ENCODE results near the gene LAMC3.
"Not testable (repeated sequence)": the region's sequence is repeated elsewhere in the genome, so short reads cannot be mapped to it uniquely, and the experiment has no call there.

LAMC3 gene

DNA sequence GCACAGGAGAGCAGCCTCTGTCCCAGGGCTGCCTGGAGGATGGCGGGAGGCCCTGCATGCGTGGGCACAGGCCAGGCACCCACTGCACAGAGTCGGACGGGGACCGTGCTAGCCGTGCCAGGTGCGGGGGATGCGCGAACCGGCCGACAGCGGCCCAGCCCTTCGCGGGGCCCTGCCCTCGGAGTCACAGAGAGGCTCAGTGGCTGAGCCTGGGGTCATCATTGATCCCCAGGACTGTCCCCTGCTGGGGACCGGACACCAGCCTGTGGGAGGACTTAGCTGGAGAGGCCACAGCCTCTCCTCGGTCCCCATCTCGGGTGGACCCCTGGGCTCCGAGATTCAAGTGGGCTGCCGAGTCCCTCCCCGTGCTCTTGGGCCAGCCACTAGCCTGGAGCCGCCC, 19.1 kb upstream of the LAMC3 start:
- no peak overlapping the region for H3K4me3 ChIP-seq (ENCODE audit: low read length)
- DNase-seq (ENCODE audit: low read depth, low spot score): no peak

DNA sequence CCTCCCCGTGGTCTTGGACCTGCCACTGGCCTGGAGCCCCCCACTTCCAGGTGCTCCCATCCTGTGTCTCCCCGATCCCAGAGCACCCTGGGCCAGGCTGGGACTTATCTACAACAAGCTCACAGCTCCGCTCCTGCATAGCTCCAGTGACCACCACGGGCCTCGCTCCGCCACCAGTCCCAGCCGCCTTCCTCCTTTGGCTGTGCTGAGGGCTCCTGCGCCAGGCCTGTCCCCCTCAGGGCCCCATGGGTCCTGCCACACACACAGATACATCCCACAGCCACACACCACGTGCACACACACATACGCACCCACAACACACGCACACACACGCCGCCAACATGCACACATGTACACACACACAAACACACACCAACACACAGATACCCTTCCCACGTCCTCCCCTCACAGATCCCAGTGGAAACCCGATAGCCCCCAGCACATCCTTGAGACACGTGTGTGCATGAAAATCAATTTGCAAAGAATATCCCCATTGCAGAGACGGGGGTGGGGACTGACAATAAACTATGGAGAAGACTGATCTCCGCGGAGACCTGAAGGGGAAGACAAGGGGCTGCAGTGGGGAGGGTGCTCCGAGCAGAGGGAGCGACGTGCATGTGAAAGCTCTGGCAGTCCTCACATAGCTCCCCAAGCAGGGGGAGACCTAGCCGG, 18.5 kb upstream of the LAMC3 start:
- DNase-seq (ENCODE audit: low read depth, low spot score): no peak
- H3K4me3 ChIP-seq (ENCODE audit: low read length): no peak overlapping the region

DNA sequence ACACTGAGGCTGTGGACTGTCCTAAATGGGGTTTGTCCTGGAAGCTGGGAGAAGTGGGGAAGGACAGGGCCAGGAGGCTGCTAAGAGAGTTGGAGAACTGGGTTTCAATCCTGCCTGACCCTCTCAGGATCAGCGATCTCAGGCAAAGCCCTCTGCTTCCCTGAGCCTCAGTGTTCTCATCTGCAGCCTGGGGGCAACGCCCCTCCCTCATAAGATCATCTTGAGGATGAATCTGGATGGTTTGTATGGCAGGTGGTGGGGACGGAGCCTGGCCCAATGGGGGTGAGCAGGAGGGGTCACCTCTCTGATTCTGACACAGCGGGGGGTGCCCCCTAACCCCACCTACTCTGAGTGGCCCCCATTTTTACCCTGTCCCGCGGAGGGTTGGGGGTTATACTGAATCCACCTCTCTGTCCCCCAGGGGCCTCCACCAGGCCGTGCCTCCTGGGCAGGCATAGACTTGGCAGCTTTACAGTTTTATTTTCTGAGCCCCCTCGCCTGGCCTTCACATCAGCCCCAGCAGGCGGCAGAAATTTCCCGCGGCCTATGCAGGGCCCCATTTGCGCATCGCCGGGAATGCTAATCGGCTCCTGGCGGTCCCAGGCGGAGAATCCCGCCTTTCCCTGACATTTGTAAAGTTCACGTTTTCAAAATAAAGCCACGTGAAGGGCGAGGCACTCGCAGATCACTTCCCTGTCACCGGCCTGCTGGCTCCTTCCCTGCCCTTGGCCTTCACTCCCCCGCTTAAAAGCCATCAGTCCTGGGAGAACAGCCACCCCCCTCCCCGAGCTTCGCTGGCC, 17.8 kb upstream of the LAMC3 start:
- DNase-seq (ENCODE audit: low read depth, low spot score): no peak
- no peak overlapping the region for H3K4me3 ChIP-seq (ENCODE audit: low read length)

DNA sequence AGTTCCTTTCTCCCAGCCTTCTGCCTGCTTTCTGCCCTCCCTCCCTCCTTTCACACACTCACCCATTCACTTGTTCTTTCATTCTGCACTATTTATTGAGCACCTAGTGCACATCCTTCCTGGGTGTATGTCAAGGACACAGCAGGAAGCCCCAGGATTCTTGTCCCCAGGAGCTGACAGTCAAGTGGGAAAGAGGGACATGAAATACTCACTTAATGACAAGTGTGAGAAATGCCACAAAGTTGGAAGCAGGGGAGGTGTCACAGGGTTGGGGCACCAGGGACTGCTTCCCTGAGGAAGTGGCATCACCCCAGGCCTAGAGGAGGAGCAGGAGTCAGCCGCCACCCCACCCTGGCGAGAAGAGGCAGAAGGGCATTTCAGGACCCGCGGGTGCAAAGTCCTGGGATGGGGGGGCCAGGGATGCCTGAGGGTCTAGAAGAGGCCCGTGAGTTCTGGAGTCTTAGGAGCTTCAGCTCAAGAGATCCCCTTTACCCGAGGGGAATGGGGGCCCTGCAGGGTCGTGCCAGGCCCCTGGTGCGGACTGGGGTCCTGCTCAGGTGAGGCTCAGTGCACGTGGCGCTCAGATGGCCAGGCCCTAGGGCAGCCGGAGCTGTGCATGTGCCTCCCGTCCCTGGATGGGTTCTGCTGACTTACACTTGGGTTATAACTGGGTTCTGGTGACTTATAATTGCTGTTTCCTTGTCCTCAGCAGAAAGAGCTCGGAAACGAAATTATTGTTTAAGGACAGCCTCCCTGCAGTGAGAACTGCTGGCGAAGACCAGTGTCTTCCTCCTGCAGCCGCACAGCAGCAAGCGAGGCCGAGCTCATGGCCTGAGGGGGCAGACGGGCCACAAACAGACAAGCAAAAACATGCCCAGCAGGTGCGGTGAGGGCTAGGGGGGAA, 16.9 kb upstream of the LAMC3 start:
- DNase-seq (ENCODE audit: low read depth, low spot score): no peak

DNA sequence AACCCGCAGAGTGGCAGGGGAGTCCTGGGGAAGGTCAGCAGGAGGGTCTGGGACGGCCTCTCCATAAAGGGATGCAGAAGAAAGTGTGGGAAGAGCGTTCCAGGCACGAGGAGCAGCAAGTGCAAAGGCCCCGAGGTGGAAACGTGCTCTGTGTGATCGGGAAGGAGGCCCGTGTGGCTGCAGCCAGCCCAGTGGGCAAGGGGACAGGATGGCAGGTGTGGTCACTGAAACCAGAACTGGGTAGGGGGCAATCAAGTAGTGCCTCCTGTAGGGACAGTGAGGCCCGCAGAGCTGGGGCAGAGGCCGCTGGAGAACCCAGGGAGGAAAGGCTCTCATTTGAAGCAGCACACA, 16.3 kb upstream of the LAMC3 start:
- DNase-seq (ENCODE audit: low read depth, low spot score): no peak
- H3K4me3 ChIP-seq (ENCODE audit: low read length): no peak overlapping the region

More for the DNA sequence above, 16.9 kb upstream of the LAMC3 start:
- no peak overlapping the region for H3K4me3 ChIP-seq (ENCODE audit: low read length)

DNA sequence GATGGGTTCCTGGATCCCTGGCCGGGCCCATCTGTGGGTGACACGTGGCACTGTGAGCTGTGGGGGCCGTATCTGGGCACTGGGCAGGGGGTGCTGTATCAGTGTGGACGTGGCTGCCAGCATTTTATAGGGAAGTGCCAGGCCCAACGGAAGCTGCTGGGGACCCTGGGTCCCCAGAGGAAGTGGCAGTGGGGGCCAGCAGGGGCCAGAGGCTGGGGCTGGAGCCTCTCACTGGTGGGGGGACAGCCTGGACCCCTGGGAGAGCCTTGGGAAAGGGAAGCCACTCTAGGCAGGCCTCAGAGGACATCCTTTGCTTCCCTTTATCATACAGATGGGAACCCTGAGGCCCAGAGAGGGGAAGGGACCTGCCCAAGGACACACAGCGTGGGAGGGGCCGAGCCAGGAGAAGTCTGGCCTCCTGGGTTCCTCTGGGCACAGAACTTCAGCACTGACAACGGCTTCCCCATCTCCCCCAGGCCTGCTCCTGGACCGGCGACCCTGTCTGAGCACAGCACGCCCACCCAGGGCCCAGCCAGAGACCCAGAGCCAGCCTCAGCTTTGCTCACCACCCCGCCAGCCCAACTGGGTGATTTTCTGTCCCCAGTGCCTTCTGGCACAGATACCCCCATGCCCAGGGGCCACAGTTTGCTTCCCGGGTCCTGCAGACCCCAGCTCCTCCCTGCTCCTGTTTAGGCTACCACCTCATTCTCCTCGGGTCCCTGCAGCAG, 15.5 kb upstream of the LAMC3 start:
- no peak for DNase-seq (ENCODE audit: low read depth, low spot score)

DNA sequence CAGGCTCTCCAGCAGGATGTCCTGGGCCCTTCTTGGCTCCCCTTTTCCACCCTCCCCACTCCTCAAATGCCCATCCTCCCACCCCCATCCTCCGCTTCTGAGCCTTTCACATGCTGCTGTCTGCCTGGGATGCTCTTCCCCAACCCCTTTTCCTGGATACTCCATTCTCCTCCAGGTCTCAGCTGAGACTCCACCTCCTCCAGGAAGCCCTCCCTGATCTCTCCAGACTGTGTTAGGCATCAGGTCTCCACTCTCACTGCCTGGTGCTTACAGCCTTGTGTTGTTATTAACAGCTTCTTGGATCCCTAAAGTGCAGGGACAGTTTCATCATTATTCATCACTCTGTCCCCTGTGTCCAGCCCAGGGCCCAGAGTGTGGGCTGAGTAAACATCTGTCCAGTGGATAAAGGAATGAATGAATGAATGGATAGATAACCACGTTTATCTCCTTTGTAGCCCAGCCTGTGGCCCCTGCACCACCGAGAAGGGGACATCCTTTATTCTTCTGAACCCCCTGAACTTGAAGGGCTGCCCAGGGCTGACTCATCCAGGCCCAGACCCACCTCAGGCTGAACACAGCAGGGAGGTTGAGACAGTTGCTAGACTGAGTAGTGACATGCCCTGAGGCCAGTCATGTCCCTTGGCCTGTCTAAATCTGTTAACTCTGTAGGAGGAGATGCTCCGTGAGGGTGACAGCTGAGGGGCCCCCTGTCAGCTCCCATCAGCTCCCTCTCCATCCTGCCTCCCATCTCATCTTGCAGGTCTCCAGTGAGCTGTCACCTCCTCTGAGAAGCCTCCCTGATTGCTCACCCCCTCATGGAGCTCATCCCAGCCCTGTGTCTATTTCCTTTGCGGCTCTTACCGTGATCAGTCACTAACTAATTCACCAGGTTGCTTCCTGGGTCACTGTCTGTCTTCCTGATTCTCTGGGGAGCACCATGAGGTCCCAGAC, 14.6 kb upstream of the LAMC3 start:
- no peak overlapping the region for H3K4me3 ChIP-seq (ENCODE audit: low read length)
- DNase-seq (ENCODE audit: low read depth, low spot score): no peak

More for the DNA sequence above, 15.5 kb upstream of the LAMC3 start:
- no peak overlapping the region for H3K4me3 ChIP-seq (ENCODE audit: low read length)

DNA sequence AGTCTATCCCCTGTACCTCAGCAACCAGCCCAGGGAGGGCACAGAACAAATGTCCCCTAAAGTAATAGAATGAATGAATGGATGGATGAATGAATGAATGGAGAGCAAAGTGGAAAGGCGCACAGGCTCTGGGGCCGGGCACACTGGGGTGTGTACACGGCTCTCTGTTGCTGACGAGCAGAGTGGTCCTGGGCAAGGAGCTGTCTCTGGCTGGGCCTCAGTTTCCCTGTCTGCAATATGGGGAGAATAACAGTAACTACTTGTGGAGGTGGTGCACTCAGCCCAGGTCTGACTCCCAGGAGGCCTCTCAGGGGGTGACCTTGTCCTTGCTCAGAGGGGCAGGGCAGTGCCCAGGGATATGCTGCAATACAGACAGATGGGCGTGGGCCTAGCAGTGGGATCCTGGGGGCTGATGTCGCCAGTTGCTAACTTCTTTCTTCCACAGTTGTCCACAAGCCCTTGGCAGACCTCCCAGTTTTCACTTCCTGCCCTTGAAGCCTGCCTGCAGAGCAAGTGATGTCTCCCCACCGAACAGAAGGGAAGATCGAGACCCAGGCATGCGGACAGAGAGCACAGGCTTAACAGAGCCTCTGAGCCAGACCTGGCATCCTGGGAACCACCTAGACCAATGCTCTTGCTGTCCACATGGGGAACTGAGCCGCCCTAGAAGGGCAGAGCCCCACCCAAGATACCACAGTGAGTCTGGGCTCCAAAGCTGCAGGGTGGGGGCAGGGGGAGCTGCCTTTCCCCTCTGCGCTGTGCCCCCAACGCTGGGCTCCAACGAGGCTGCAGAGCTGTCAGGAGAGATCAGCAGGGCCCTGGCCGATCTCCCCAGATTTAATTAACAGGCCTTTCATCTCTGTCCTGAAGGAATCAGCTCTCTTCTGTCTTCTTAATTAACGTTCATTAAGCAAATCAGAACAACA, 13.6 kb upstream of the LAMC3 start:
- peak; percentile 54 for DNase-seq (ENCODE audit: low read depth, low spot score)
- no peak overlapping the region for H3K4me3 ChIP-seq (ENCODE audit: low read length)

DNA sequence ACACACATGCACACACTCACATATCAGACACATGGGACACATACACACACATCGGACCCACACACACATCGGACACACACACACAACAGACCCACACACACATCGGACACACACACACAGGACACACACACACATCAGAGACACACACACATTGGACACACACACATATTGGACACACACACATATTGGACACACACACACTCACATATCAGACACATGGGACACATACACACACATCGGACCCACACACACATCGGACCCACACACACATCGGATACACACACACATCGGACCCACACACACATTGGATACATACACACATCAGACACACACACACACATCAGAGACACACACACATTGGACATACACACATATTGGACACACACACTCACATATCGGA, 12.8 kb upstream of the LAMC3 start:
- H3K4me3 ChIP-seq (ENCODE audit: low read length): no peak overlapping the region
- DNase-seq (ENCODE audit: low read depth, low spot score): no peak

DNA sequence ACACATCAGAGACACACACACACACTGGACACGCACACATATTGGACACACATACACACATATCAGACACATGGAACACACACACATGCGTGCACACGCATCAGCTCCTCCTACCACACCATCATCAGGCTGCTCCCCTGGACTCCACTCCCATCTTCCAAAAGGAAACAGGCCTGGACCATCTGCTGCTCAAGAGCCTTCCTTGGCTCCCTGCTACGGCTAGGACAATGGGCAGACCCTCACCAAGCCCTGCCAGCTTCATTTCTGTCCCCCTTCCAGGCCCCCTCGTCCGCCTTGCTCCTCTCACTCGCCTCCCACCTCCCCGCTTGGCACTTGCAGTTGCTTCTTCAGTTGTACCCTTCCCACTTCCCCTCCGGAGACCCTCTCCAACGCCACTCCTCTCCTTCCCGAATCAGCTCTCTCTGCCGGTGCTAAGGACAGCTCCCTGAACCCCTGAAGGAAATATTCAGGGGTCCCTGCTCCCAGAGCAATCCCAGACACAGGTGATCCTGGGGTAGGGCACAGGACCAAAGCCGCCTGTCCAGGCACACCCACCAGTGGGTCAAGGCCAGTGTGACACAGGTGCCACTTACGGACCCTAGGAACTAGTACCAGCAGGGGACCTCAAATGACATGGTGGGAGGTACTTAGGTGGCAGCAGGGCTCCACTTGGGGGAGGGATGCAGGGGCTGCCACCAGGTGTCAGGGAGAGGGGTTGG, 12.1 kb upstream of the LAMC3 start:
- DNase-seq (ENCODE audit: low read depth, low spot score): no peak
- H3K4me3 ChIP-seq (ENCODE audit: low read length): no peak overlapping the region

DNA sequence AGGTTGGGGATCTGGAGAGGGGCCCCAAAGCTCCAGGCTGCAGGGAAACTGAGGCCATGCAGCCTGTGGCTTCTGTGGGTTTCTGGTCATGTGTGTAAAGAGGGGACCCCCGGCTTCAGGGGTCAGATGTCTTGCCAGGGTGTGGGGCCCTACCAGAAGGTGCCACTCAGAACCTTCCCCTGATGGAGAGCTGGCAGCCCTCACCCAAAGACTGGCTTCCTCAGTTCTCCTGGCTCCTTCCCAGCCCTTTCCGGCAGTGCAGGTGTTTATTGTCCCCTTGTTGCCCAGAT, 11.6 kb upstream of the LAMC3 start:
- DNase-seq (ENCODE audit: low read depth, low spot score): no peak
- no peak overlapping the region for H3K4me3 ChIP-seq (ENCODE audit: low read length)

DNA sequence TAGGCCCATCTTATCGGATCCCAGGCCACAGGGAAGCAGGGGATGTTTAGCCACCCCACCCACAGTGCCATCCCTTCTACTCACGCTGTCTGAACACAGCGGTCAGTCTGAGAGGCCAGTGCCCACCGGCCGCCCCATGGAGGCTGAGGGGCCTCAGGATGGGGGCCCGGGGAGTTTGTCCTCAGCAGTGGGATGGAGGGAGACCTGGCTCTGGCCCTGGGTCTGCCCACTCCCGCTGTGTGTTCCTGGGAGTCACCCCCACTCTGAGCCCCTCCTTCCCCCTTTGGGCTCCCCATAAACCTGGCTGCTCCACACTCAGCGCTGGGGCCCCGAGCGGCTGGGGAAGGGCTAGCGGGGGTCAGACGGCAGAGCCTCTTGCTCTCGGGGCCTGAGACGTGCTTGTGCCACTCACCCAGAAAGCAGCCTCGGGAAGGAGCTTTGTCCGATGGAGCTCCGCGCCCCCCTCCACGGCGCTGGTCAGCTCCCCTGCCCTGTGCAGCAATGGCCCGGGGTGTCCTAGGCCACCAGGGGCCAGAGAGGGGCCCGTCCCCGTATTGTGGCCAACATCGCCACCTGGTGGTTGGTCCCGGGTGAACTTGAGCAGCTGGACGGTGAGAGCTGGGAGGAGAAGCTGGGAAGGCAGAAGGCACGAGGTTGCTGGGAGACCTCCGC, 10.9 kb upstream of the LAMC3 start:
- H3K4me3 ChIP-seq (ENCODE audit: low read length): no peak overlapping the region
- DNase-seq (ENCODE audit: low read depth, low spot score): no peak

DNA sequence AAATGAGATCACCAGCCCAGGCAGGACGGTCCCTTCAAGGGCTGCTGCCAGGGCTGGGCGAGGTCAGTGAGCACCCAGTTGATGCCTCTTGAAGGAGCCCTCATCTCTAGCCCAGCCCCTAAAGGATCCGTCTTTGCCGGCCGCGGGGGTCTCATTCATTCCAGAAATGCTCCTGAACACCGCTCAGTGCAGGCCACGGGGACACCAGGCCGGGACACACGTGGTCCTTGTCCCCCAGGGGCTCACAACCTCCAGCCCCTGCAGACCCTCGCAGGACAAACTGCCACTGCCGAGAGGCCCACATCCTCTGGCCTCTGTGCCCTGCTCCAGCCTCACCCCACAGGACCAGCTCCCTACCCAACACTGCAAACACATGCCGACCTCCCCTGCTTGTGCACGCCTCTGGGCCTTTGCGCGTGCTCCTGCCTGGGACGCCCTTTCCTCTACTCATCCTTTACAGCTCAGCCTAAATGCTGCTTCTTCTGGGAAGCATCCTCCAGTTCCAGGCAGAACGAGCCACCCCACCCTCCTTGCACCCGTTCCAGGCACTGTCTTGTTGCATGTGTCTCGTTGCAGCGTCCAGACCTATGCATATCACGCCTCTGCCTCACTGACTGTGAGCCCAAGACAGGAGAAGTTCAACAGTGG, 10.3 kb upstream of the LAMC3 start:
- DNase-seq (ENCODE audit: low read depth, low spot score): no peak
- no peak overlapping the region for H3K4me3 ChIP-seq (ENCODE audit: low read length)

DNA sequence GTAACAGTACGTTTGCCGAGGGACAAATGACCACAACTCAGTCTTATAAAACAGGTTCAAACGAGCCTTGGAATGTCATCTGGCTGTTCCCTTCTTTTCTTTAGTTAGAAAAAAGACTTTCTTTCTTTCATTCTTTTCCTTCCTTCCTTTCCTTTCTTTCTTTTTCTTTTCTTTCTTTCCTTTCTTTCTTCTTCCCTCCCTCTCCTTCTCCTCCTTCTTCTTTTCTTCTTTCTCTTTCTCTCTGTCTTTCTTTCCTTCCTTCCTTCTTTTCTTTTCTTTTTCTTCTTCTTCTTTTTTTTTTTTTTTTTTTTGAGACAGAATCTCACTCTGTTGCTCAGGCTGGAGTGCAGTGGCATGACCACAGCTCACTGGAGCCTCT, 9.7 kb upstream of the LAMC3 start:
- no peak for DNase-seq (ENCODE audit: low read depth, low spot score)
- no peak overlapping the region for H3K4me3 ChIP-seq (ENCODE audit: low read length)

DNA sequence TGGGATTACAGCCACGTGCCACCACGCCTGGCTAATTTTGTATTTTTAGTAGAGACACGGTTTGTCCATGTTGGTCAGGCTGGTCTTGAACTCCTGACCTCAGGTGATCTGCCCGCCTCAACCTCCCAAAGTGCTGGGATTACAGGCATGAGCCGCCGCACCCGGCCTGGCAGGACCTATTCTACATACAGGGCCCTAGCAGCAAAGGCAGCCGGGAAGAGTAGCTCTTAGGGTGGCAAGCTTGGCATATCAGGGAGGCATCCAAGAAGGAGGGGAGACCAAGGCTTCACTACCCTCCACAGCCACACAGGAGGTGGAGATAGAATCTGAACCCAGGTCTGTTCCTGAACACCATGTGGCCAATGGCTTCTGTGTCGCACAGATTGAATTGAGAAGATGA, 8.4 kb upstream of the LAMC3 start:
- not testable (repeated sequence) for H3K4me3 ChIP-seq (ENCODE audit: low read length); DNase-seq (ENCODE audit: low read depth, low spot score)

DNA sequence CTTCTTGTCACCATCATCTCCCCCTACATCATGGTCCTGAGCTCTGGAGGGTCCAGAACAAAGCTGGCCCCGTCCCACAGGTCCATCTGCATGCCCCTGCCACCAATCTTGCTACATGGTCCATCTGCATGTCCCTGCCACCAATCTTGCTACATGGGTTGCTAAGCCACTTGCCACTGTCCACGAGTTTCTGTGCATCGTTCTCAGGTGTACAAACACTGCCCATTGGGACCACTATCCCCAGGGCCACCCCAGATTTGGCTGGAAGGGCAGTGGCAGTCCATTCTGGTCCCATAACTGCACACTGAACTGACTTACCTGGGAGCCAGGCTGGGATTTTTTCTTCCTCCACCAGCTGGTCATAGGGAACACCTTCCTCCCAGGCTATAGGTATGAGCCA, 8.0 kb upstream of the LAMC3 start:
- DNase-seq (ENCODE audit: low read depth, low spot score): no peak
- no peak overlapping the region for H3K4me3 ChIP-seq (ENCODE audit: low read length)
